ENCODE measurements around the gene GALP. TPM values are rescaled to one million over a fixed set of nuclear protein-coding genes. Genes with fewer than 3 reads are reported as not detected.

GALP gene
- total and polyA plus RNA-seq, 2 donors (not counting 3 experiments of a cell fraction or from before 2014, with no cell fraction given): not detected

- Histone ChIP-seq H3K9me3 (replicated peaks; ENCODE audit: control insufficient read depth, insufficient read depth, low read length) (no peaks in the 10 kb centered on the region), H2AFZ (ENCODE audit: low read depth, low read length) (no peak overlapping the region), H3K9me1 (replicated peaks; ENCODE audit: control insufficient read depth, extremely low read depth, insufficient read depth, low read length) (no peaks in the 10 kb centered on the region), H3K27ac (ENCODE audit: insufficient read depth, low read depth, low read length) (no peak overlapping the region), H3K4me2 (ENCODE audit: insufficient read depth, low read length) (no peak overlapping the region), H3K27me3 (ENCODE audit: control insufficient read depth in 2 of 2, insufficient read depth in 2 of 2, low read length in 2 of 2) (no peaks in the 10 kb centered on the region), H3K79me2 (ENCODE audit: control insufficient read depth, insufficient read depth, low read length) (peaks cover 4% of the 10 kb centered on the region), H3K36me3 (ENCODE audit: control insufficient read depth in 2 of 2, extremely low read depth in 1 of 2, insufficient read depth in 2 of 2, low read length in 2 of 2) (peaks cover 0 to 14% of the 10 kb centered on the region in 2 experiments), H3K4me1 (ENCODE audit: control insufficient read depth, extremely low read depth, insufficient read depth, low read length) (peaks cover 10% of the 10 kb centered on the region), H3K4me3 (replicated peaks in 1 of 3; ENCODE audit: insufficient read depth in 1 of 3, low read depth in 1 of 3, low read length in 3 of 3) (no peak overlapping the region), H4K20me1 (replicated peaks; ENCODE audit: control insufficient read depth, extremely low read depth, insufficient read depth, low read length) (no peaks in the 10 kb centered on the region), H3K9ac (replicated peaks; ENCODE audit: extremely low read depth, insufficient read depth, low read length) (no peak overlapping the region)
- intact Hi-C loops (cut with micrococcal nuclease) (loop anchor here (1.0 to 2.0 kb wide), 3 partner anchors 12 to 413 kb away; partner anchors contain the start of genes ZNF444, ZNF470 and ZNF787), dilution Hi-C loops (cut with MboI; ENCODE audit: extremely low pct_ligation_motif_present, low sequenced_read_pairs) (no loop called here)
- BruUV-seq (replicated peaks): no TSS peak
- FAIRE-seq (no peak), DNase-seq (ENCODE audit: low read depth, low spot score) (peak; percentile 25)
- ChIA-PET POLR2A (interaction anchor here (1.6 kb wide), 1 partner anchor 13 kb away, joined by 3 read pairs; the partner anchor contains the start of gene ZNF444), CTCF (interaction anchor here (1.6 to 3.1 kb wide), 4 partner anchors 16 to 180 kb away, joined by 5 to 27 read pairs (median 8); no protein-coding TSS in a partner anchor)
- no peak for TF ChIP-seq EZH2 (IDR thresholded peaks at IDR 0.05; ENCODE audit: borderline replicate concordance, low read depth, low read length, severe bottlenecking)
- no peak for TF ChIP-seq GATA2 (IDR thresholded peaks at IDR 0.05; ENCODE audit: insufficient read depth, insufficient read length, low read depth, low read length)
These were observed 22.3 kb upstream of the GALP start for GRCh38 chr19:56153507-56153906.

GRCh38 chr19:56155124-56155687, 20.6 kb upstream of the GALP start:
- H2AFZ ChIP-seq (ENCODE audit: low read depth, low read length): no peak overlapping the region
- H3K9me3 ChIP-seq (replicated peaks; ENCODE audit: control insufficient read depth, insufficient read depth, low read length): no peaks in the 10 kb centered on the region
- H3K4me3 ChIP-seq (replicated peaks in 1 of 3; ENCODE audit: insufficient read depth in 1 of 3, low read depth in 1 of 3, low read length in 3 of 3): no peak overlapping the region
- no TSS peak for BruUV-seq (replicated peaks)
- dilution Hi-C loops (cut with MboI; ENCODE audit: extremely low pct_ligation_motif_present, low sequenced_read_pairs) (no loop called here), intact Hi-C loops (cut with micrococcal nuclease) (no loop called here)
- H3K9ac ChIP-seq (replicated peaks; ENCODE audit: extremely low read depth, insufficient read depth, low read length): no peak overlapping the region
- peaks cover 10% of the 10 kb centered on the region for H3K4me1 ChIP-seq (ENCODE audit: control insufficient read depth, extremely low read depth, insufficient read depth, low read length)
- no peaks in the 10 kb centered on the region for H3K27me3 ChIP-seq (ENCODE audit: control insufficient read depth in 2 of 2, insufficient read depth in 2 of 2, low read length in 2 of 2)
- H3K27ac ChIP-seq (ENCODE audit: insufficient read depth, low read depth, low read length): no peak overlapping the region
- H3K36me3 ChIP-seq (ENCODE audit: control insufficient read depth in 2 of 2, extremely low read depth in 1 of 2, insufficient read depth in 2 of 2, low read length in 2 of 2): peaks cover 0 to 22% of the 10 kb centered on the region in 2 experiments
- peaks cover 2% of the 10 kb centered on the region for H3K79me2 ChIP-seq (ENCODE audit: control insufficient read depth, insufficient read depth, low read length)
- no peak for FAIRE-seq
- POLR2A ChIA-PET: no interaction called here
- DNase-seq (ENCODE audit: low read depth, low spot score): no peak
- H3K4me2 ChIP-seq (ENCODE audit: insufficient read depth, low read length): no peak overlapping the region
- TF ChIP-seq CTCF (IDR thresholded peaks at IDR 0.05; ENCODE audit: extremely low read depth in 1 of 2, insufficient read depth in 1 of 2, low read depth in 1 of 2, low read length in 2 of 2): peak; percentile 24 to 40
- TF ChIP-seq GATA2 (IDR thresholded peaks at IDR 0.05; ENCODE audit: insufficient read depth, insufficient read length, low read depth, low read length): no peak
- CTCF ChIA-PET: interaction anchor here (1.1 to 3.1 kb wide), 7 partner anchors 15 to 178 kb away, joined by 3 to 27 read pairs (median 5); no protein-coding TSS in a partner anchor
- no peaks in the 10 kb centered on the region for H4K20me1 ChIP-seq (replicated peaks; ENCODE audit: control insufficient read depth, extremely low read depth, insufficient read depth, low read length)
- H3K9me1 ChIP-seq (replicated peaks; ENCODE audit: control insufficient read depth, extremely low read depth, insufficient read depth, low read length): no peaks in the 10 kb centered on the region
